Neural progenitor cell (in vitro differentiated cells): Measurements from ENCODE around the gene KLHL36. TPM values are rescaled to one million over a fixed set of nuclear protein-coding genes. Genes with fewer than 3 reads are reported as not detected.
A peak's percentile ranks its signal among the peaks of the same experiment; 100 is the strongest.

ENCODE experiments used
- DNase-seq: peaks from one replicate; pipeline ENCODE4 v3.0.0-alpha.2; 2016; ENCODE audit warnings: low spot score
- H2AFZ ChIP-seq: fragments of 200-600 bp; sonication (generic); replicated peaks from 2 replicates; pipeline ENCODE4 v1.6.1; 2016; ENCODE audit warnings: antibody characterized with exemption
- H3F3A ChIP-seq: fragments of 200-600 bp; sonication (generic); 2 replicates; pipeline ENCODE4 v1.6.1; 2016; ENCODE audit warnings: antibody characterized with exemption, low read depth
- H3K27ac ChIP-seq: fragments of 200-600 bp; sonication (generic); 2 replicates; pipeline ENCODE4 v1.5.1; 2016; ENCODE audit warnings: mild to moderate bottlenecking
- H3K27me3 ChIP-seq: fragments of 200-600 bp; sonication (generic); 2 replicates; pipeline ENCODE4 v1.6.1; 2016; ENCODE audit warnings: mild to moderate bottlenecking, moderate library complexity
- H3K36me3 ChIP-seq: fragments of 200-600 bp; sonication (generic); 2 replicates; pipeline ENCODE4 v1.5.1; 2016
- H3K4me1 ChIP-seq: fragments of 200-600 bp; sonication (generic); 2 replicates; pipeline ENCODE4 v1.6.1; 2016; ENCODE audit warnings: mixed run types
- H3K4me2 ChIP-seq: fragments of 200-600 bp; sonication (generic); 2 replicates; pipeline ENCODE4 v1.6.1; 2016
- H3K4me3 ChIP-seq: fragments of 200-600 bp; sonication (generic); 2 replicates; pipeline ENCODE4 v1.5.1; 2016
- H3K79me2 ChIP-seq: fragments of 200-600 bp; sonication (generic); 2 replicates; pipeline ENCODE4 v1.6.1; 2016; ENCODE audit warnings: low read depth
- H3K9ac ChIP-seq: fragments of 200-600 bp; sonication (generic); 2 replicates; pipeline ENCODE4 v1.6.1; 2016
- H3K9me3 ChIP-seq: fragments of 200-600 bp; sonication (generic); 2 replicates; pipeline ENCODE4 v1.5.1; 2016; ENCODE audit warnings: low read depth
- H4K20me1 ChIP-seq: fragments of 200-600 bp; sonication (generic); 2 replicates; pipeline ENCODE4 v1.6.1; 2016; ENCODE audit warnings: low read depth
- H3K27ac Mint-ChIP-seq: 3 replicates; pipeline ENCODE4 v1.8.0; 2021; ENCODE audit warnings: mixed read lengths
- H3K27me3 Mint-ChIP-seq: 2 replicates; pipeline ENCODE4 v1.8.0; 2022; ENCODE audit warnings: low read depth, mild to moderate bottlenecking, inconsistent platforms, moderate library complexity, mixed read lengths; ENCODE audit not compliant: insufficient read depth
- H3K36me3 Mint-ChIP-seq: 3 replicates; pipeline ENCODE4 v1.8.0; 2021; ENCODE audit warnings: mixed read lengths
- H3K4me1 Mint-ChIP-seq: 3 replicates; pipeline ENCODE4 v1.8.0; 2021; ENCODE audit warnings: mixed read lengths
- H3K4me3 Mint-ChIP-seq: 3 replicates; pipeline ENCODE4 v1.8.0; 2021; ENCODE audit warnings: mild to moderate bottlenecking, moderate library complexity, mixed read lengths
- H3K9me3 Mint-ChIP-seq: 3 replicates; pipeline ENCODE4 v1.8.0; 2020; ENCODE audit warnings: mixed read lengths
- EZH2 ChIP-seq: fragments of 200-600 bp; sonication (generic); IDR thresholded peaks from 2 replicates; pipeline ENCODE4 v1.6.1; 2017; ENCODE audit warnings: antibody characterized with exemption, mild to moderate bottlenecking, moderate library complexity
- EZH2phosphoT487 ChIP-seq: fragments of 200-600 bp; sonication (generic); IDR thresholded peaks from 2 replicates; pipeline ENCODE4 v1.6.1; 2017; ENCODE audit warnings: antibody characterized with exemption
- total RNA-seq: library from RNA; depleted of rRNA; stranded (reverse); fragments of >200 nt; gene quantifications from 2 replicates; pipeline ENCODE4 v1.2.3, GENCODE V29; 2015; ENCODE audit warnings: low replicate concordance
- TF ChIP-seq, protein P1 (sequence below): fragments of 200-600 bp; sonication (generic); IDR thresholded peaks from 2 replicates; pipeline ENCODE4 v1.5.1; 2017; ENCODE audit warnings: antibody characterized with exemption, mild to moderate bottlenecking

The KLHL36 gene
- total RNA-seq, 1 donor from 2014 or later = 15.9 TPM

- Mint-ChIP-seq H3K9me3 (peaks cover 2% of the 10 kb centered on the region), H3K27me3 (peaks cover 7% of the 10 kb centered on the region), H3K4me3 (no peak overlapping the region), H3K4me1 (peaks cover 66% of the 10 kb centered on the region), H3K27ac (peak overlapping the region; percentile 4), H3K36me3 (no peaks in the 10 kb centered on the region)
- Histone ChIP-seq H4K20me1 (no peaks in the 10 kb centered on the region), H3K79me2 (no peaks in the 10 kb centered on the region), H3K4me1 (no peaks in the 10 kb centered on the region), H3K27ac (no peak overlapping the region), H3K4me3 (no peak overlapping the region), H3K9me3 (no peaks in the 10 kb centered on the region), H3K36me3 (no peaks in the 10 kb centered on the region), H3K9ac (no peak overlapping the region), H2AFZ (no peak overlapping the region), H3K27me3 (peaks cover 21% of the 10 kb centered on the region), H3K4me2 (no peak overlapping the region), H3F3A (no peaks in the 10 kb centered on the region)
- no peak for DNase-seq
- no peak for TF ChIP-seq EZH2
- no peak for TF ChIP-seq EZH2phosphoT487
- TF ChIP-seq, protein P1, sequence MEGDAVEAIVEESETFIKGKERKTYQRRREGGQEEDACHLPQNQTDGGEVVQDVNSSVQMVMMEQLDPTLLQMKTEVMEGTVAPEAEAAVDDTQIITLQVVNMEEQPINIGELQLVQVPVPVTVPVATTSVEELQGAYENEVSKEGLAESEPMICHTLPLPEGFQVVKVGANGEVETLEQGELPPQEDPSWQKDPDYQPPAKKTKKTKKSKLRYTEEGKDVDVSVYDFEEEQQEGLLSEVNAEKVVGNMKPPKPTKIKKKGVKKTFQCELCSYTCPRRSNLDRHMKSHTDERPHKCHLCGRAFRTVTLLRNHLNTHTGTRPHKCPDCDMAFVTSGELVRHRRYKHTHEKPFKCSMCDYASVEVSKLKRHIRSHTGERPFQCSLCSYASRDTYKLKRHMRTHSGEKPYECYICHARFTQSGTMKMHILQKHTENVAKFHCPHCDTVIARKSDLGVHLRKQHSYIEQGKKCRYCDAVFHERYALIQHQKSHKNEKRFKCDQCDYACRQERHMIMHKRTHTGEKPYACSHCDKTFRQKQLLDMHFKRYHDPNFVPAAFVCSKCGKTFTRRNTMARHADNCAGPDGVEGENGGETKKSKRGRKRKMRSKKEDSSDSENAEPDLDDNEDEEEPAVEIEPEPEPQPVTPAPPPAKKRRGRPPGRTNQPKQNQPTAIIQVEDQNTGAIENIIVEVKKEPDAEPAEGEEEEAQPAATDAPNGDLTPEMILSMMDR = no peak
These were observed 6.5 kb upstream of the KLHL36 start for GRCh38 chr16:84641643-84642358.

GRCh38 chr16:84643180-84643583, 5.1 kb upstream of the KLHL36 start:
- Histone ChIP-seq H4K20me1 (no peaks in the 10 kb centered on the region), H2AFZ (no peak overlapping the region), H3K79me2 (no peaks in the 10 kb centered on the region), H3K9me3 (no peaks in the 10 kb centered on the region), H3F3A (peaks cover 6% of the 10 kb centered on the region), H3K4me1 (no peaks in the 10 kb centered on the region), H3K9ac (no peak overlapping the region), H3K36me3 (no peaks in the 10 kb centered on the region), H3K4me3 (no peak overlapping the region), H3K27ac (no peak overlapping the region), H3K4me2 (no peak overlapping the region), H3K27me3 (peaks cover 32% of the 10 kb centered on the region)
- Mint-ChIP-seq H3K4me3 (no peak overlapping the region), H3K9me3 (peaks cover 4% of the 10 kb centered on the region), H3K27me3 (peaks cover 4% of the 10 kb centered on the region), H3K36me3 (peaks cover 2% of the 10 kb centered on the region), H3K27ac (no peak overlapping the region), H3K4me1 (peaks cover 60% of the 10 kb centered on the region)
- no peak for TF ChIP-seq EZH2phosphoT487
- no peak for TF ChIP-seq EZH2
- TF ChIP-seq, protein P1 = no peak
- DNase-seq = no peak

DNA sequence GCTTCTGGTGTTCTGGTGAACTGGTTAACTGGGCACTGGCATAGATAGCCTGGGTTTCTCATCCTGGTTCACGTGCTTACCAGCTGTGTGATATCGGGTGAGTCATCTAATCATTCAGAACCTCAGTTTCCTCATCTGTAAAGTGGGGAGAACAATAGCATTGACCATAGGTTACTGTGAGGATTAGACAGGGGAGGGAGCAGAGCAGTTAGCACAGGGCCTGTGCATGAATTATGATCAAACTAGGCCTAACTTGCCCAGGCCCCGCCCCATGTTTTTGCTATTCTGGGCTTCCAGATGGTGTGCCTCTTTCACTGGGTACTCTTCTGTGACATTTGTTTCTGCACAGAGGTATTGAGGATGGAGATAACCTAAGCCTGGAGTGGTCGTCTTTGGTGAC, 4.6 kb upstream of the KLHL36 start:
- no peak overlapping the region for H3K9ac ChIP-seq
- no peak overlapping the region for H3K4me3 Mint-ChIP-seq
- H3K27ac Mint-ChIP-seq = no peak overlapping the region
- peaks cover 3% of the 10 kb centered on the region for H3K27me3 Mint-ChIP-seq
- no peaks in the 10 kb centered on the region for H3K9me3 ChIP-seq
- H3K27ac ChIP-seq = no peak overlapping the region
- no peaks in the 10 kb centered on the region for H3K79me2 ChIP-seq
- no peak for DNase-seq
- H3K27me3 ChIP-seq = peaks cover 32% of the 10 kb centered on the region
- peaks cover 4% of the 10 kb centered on the region for H3K9me3 Mint-ChIP-seq
- no peak overlapping the region for H3K4me2 ChIP-seq
- no peak for TF ChIP-seq EZH2phosphoT487
- no peak for TF ChIP-seq EZH2
- TF ChIP-seq, protein P1 = no peak
- H2AFZ ChIP-seq = no peak overlapping the region
- peaks cover 2% of the 10 kb centered on the region for H3K36me3 Mint-ChIP-seq
- peaks cover 55% of the 10 kb centered on the region for H3K4me1 Mint-ChIP-seq
- no peaks in the 10 kb centered on the region for H3K36me3 ChIP-seq
- H4K20me1 ChIP-seq = no peaks in the 10 kb centered on the region
- no peaks in the 10 kb centered on the region for H3K4me1 ChIP-seq
- H3F3A ChIP-seq = peaks cover 6% of the 10 kb centered on the region
- H3K4me3 ChIP-seq = no peak overlapping the region
